Breast epithelium (tissue), 3 donors: ENCODE results near the gene CLTCL1.

Experiments used
- CTCF ChIP-seq, 3 donors: fragments of 450-650 bp; IDR thresholded peaks; one replicate each; pipeline ENCODE4 v1.5.1; 2016 to 2017; ENCODE audit warnings: antibody characterized with exemption in 3 of 3, mild to moderate bottlenecking in 3 of 3, moderate library complexity in 3 of 3
- POLR2A ChIP-seq: fragments of 450-650 bp; IDR thresholded peaks from one replicate; pipeline ENCODE4 v1.6.1; 2016; ENCODE audit warnings: antibody characterized with exemption, mild to moderate bottlenecking, moderate library complexity

GRCh38 chr22:19260194-19260593 is 31.3 kb downstream of the CLTCL1 start:
- no peak for TF ChIP-seq CTCF (IDR thresholded peaks at IDR 0.05)
- TF ChIP-seq POLR2A: no peak
